CD4-positive, alpha-beta T cell treated with Interferon gamma for 1 hour (primary cell): ENCODE data around the gene PLD5.
"Not testable (repeated sequence)": the region's sequence is repeated elsewhere in the genome, so short reads cannot be mapped to it uniquely, and the experiment has no call there.

Experiments used
- DNase-seq: peaks from one replicate; pipeline ENCODE4 v3.0.0-alpha.2; 2020

PLD5 gene

GRCh38 chr1:242477944-242478343 is 46.6 kb downstream of the PLD5 start:
- no peak for DNase-seq

GRCh38 chr1:242470774-242471173 is 53.7 kb downstream of the PLD5 start:
- DNase-seq: no peak

DNA sequence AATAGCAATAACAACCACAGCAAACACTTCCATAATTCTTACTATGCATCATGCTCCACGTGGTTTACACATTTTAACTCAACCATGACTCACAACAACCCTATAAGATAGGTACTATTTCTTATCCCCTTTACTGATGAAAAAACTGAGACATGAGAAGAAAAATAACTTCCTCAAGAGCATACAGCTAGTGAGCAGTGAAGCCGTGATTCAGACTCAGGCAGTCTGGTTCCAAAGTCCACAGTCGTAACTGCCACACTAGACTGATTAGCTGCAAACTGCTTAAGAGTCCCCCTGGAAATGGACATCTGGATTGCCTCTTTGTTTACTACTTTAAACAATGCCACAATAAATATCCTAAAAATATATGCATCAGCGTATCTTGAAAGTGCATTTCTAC is 55.7 kb downstream of the PLD5 start:
- no peak for DNase-seq

GRCh38 chr1:242467556-242468145 is 56.8 kb downstream of the PLD5 start:
- no peak for DNase-seq

GRCh38 chr1:242462867-242463266 is 61.6 kb downstream of the PLD5 start:
- DNase-seq: no peak

- DNase-seq: not testable (repeated sequence)
Observed at GRCh38 chr1:242459740-242460139, 64.8 kb downstream of the PLD5 start.

DNA sequence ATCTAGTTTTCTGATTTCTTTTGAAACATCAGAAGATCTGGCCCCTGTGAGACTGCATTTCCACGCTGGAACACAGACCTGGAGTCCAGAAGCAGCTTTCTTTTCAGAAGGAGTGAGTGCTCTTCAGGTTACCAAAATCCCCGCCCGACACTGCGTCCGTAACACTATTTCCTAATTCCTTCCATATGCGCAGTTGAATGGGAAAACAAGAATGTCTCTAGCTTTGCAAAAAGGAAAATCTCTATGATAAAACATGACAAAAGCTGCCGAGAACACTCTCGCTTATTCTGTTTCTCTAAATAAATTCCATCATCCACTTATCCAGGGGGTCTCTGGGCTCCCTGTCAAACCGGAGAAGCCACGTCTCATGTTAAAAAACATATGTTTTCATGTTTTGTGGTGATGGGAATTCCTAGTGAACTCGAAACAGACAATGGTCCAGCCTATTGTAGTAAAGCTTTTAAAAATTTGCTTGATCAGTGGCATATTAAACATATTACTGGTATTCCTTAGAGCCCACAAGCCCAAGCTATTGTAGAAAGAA is 67.7 kb downstream of the PLD5 start:
- no peak for DNase-seq

DNA sequence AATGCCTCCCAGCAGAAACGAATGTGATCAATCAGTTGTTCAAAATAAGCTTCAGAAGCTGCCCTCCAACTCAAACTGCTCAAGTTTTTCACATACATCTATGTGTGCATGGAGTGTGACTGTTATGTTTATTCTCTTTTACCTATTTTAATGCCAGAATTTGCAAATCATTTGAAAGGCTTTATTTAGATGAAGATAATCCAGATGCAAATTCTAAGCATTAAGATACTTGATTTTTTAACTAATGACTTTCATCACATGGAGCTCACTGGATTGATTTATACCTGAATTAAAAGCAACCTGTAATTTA is 69.5 kb downstream of the PLD5 start:
- DNase-seq: no peak

DNA sequence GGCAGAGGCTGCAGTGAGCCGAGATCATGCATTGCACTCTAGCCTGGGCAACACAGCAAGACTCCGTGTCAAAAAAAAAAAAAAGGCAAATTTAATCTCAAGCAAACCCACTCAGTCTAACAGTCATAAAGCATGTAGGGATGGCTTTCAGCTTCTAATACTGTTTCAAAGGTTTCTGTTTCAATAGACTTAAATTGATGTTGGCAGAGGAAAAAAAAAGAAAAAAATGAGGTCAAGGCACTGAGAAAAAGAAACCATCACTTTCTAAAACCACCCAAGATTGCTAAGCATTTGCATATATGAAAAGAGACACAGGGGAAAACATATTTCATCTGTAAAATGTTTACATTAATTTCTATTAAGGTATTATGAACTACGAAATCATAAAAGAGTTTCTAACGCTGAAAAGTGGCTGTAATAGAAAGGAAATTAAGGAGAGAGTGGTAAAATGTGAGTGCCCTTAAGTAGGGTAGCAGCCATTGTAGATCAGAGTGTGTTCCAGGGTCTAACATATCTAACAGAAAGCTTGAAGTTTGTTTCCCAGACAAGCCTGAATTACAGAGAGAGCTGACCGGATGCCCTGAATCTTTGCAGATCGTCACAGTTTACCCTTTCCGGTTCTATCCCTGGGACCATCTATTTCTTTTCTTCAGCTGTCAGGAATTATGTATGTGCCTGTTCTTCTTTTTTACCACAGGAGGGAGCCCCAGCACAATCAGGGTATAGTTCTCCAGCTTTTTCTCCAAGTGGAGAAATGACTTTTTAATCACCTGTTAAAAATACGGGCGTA is 70.0 kb downstream of the PLD5 start:
- DNase-seq: no peak

DNA sequence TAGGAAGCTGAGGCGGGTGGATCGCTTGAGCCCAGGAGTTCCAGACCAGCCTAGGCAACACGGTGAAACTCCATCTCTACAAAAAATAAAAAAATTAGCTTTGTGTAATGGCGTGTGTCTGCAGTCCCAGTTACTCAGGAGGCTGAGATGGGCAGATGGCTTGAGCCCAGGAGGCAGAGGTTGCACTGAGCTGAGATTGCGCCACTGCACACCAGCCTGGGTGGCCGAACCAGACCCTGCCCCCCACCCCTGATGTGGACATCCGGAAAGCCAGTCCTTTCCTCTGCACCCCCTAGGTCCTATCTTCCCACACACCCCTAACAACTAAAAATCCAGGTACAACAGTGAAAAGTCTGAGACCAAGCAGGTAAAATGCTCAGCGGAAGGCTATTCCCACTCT is 71.9 kb downstream of the PLD5 start:
- no peak for DNase-seq

- DNase-seq: no peak
Observed at GRCh38 chr1:242449661-242450060, 74.8 kb downstream of the PLD5 start.

- DNase-seq: no peak
Observed at GRCh38 chr1:242448910-242449645, 75.4 kb downstream of the PLD5 start.

- no peak for DNase-seq
Observed at GRCh38 chr1:242447689-242448088, 76.8 kb downstream of the PLD5 start.

DNA sequence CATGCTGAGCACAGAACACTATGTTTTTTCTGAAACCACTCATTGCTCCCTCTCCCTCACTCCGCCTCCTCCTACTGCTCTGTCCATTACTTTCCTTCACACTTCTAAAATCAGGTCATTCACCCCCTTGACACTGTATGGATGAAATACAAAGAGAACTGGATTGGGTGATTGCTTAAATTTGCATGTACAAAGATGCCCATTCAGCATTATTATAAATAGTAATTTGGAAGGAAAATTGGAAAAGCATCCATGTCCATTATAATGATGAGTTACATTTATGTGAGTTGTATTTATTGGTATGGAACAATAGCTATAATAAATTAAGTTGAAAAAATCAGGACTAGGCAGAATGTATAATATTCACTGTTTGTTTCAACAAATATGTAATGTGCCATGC is 83.7 kb downstream of the PLD5 start:
- DNase-seq: no peak

- DNase-seq: no peak
Observed at GRCh38 chr1:242435200-242435599, 89.3 kb downstream of the PLD5 start.

- no peak for DNase-seq
Observed at GRCh38 chr1:242432491-242433095, 91.9 kb downstream of the PLD5 start.

DNA sequence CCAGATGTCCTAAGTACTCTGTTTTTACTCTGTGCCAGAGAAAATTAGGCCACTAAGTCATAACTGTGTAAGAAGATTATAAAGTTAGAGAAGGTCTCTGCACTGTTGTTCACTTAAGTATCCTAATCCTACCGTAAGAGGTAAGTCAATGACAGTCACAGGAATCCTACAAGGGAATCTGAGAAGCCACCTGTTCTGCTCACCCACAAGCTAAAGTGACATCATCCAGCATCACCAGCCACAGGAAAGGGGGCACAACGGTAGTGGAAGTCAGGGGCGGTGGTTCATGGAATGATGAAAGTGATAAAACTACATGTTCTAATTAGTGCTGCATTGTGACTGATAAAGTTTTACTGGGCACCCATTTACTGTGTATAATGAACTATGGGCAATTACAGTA is 92.7 kb downstream of the PLD5 start:
- DNase-seq: no peak

GRCh38 chr1:242430956-242431355 is 93.5 kb downstream of the PLD5 start:
- no peak for DNase-seq

DNA sequence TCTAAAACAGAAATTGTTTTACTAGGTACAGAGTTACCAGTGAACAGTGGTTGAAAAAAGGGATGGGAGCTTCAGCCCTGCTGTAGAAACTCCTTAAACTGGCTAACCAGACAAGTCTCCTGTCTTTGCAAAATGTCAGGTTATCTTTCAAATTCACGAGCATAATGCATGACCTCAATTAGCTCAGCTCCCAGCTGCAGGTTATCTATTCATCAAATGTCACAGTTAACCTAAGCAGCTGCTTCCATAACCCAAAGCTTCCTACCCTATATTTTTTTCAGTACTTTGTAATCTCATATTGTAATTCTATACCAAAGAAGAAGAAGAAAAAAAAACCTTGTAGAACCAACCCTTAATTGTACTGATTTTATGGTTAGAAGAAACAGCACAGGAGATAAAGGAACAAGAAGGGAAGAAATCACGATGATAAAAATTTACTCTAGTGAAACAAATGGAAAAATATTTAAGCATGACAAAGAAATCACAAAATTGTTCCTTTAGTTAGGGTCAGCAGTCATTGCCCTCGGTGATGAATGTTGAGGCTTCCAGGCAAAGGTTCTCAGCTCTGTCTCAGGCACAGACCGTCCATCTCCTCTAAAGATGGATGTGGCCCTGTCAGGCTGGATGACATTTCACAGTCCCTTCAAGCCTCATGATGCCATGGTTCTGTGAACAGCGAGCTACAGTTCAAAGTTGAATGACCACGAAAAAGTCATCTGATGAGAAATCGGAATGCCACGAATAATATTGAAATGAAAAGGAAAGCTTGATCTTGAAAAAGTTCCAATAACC is 95.9 kb downstream of the PLD5 start:
- DNase-seq: no peak

- DNase-seq: no peak
Observed at GRCh38 chr1:242427519-242427918, 97.0 kb downstream of the PLD5 start.

DNA sequence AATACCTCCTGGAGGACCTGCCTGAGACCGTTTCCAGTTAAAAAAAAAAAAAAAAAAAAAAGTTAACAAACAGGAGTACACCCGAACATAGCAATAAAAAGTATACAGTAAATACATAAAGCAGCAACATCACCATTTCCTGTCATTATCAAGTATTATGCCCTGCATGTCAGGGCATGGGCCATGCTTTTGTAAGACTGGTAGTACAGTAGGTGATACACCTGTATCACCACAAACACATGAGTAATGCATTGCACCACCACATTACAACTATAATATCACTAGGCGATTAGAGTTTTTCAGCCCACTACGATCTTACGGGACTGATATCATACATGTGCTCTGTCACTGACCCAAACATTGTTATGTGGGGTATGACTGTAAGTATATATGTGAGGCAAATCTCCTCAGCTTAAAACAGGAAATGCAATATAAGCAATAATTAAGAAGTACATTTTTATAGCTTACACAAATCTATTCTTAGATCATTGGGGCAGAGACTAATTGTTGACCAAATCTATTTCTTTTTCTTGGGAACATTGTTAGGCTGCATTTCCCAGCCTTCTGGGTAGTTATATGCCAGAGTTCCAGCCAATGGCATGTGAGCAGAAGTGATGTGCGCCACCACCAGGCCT is 98.1 kb downstream of the PLD5 start:
- DNase-seq: no peak

DNA sequence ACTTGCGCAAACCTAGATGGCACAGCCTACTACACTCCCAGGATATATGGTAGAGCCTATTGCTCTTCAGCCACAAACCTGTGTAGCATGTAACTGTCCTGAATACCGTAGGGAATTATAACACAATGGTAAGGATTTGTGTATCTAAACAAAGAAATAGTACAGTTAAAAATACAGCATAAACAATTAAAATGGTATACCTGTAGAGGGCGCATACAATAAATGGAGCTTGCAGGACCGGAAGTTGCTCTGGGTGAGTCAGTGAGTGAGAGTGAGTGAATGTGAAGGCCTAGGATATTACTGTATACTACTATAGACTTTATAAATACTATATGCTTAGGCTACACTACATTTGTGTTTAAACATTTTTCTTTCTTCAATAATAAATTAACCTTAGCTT is 99.3 kb downstream of the PLD5 start:
- no peak for DNase-seq
